Lower leg skin (tissue), 3 donors: ENCODE data around the gene SATB1.

Source experiments
- CTCF ChIP-seq, 3 donors: fragments of 450-650 bp; IDR thresholded peaks; one replicate each; pipeline ENCODE4 v1.5.1; 2016; ENCODE audit warnings: antibody characterized with exemption in 3 of 3, mild to moderate bottlenecking in 3 of 3, moderate library complexity in 2 of 3
- POLR2A ChIP-seq, 2 donors: fragments of 450-650 bp; IDR thresholded peaks; one replicate each; pipeline ENCODE4 v1.6.1; 2016 to 2017; ENCODE audit warnings: antibody characterized with exemption in 2 of 2, mild to moderate bottlenecking in 1 of 2, moderate library complexity in 1 of 2

DNA sequence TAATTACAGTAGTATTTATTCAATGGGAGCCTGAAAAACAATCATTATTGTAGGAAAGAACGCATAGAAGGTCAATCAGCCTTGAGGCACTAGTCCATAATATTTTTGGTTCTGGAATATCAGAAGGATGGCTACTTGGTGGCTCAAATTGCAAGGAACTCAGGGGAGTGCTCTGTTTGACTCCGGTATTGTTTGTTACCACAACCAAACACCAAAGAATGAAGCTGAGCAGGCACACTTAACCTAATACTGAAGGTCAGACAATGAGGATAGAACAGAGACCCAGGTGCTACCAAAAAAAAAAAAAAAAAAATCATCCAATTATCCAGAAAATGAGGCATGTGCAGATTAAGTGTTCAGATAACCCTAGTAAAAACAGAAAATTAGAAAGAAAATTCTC lies 11.1 kb upstream of the SATB1 start:
- TF ChIP-seq CTCF (IDR thresholded peaks at IDR 0.05) (no peak), POLR2A (IDR thresholded peaks at IDR 0.05) (no peak)
